Measurements from ENCODE around the gene ATP2C2. TPM values are rescaled to one million over a fixed set of nuclear protein-coding genes. Genes with fewer than 3 reads are reported as not detected.

ATP2C2 gene
- total RNA-seq, 1 donor from 2014 or later = not detected

DNA sequence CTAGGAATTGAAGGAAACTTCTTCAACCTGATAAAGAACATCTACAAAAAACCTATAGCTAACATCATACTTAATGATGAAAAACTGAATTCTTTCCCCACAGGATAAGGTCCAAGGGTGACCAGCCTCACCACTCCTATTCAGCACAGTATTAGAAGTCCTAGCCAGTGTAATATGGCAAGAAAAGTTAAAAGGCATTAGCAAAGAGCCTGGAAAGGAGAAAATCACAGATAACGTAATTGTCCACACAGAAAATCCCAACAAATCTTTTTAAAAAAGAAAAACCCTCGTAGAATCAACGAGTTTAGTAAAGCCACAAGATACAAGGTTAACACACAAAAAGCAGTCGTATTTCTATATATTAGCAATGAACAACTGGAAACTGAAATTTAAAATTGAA is 98.4 kb downstream of the ATP2C2 start:
- DNase-seq (ENCODE audit: extremely low read depth, low read depth, low spot score) = no peak

DNA sequence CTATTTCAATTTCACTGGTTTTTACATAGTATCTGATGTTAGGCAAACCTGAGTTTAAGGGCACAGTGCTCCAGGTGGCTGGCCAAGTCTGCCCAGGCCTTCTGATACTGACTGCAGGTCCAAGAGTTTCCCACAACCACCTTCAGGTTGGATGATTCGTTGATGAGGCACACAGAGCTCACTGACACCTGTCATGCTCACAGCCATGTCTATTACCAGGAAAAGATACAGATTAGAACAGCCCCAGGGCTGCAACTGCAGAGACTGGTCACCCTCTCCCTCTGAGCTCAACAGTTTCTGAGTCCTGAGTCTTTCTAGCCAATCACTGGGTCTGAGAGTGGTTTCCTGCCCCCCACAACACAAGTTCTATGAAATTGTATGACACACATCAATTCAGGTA is 98.9 kb downstream of the ATP2C2 start:
- DNase-seq (ENCODE audit: extremely low read depth, low read depth, low spot score) = no peak

DNA sequence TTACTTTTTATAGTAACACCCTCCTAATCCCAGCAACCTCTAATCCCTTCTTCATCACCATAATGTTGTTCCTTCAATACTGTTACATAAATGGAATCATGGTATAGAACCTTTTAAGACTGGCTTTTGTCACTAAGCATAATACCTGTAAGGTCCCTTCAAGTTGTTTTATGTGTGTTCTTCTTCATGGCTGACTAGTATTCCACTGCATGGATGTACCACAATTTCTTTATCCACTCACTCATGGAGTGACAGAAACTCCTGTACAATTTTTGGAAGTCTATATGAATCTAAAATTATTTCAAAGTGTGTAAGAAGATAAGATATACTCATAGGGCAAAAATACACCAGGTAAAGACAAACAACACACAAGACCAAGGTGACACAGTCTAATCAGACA is 99.4 kb downstream of the ATP2C2 start:
- DNase-seq (ENCODE audit: extremely low read depth, low read depth, low spot score) = no peak

DNA sequence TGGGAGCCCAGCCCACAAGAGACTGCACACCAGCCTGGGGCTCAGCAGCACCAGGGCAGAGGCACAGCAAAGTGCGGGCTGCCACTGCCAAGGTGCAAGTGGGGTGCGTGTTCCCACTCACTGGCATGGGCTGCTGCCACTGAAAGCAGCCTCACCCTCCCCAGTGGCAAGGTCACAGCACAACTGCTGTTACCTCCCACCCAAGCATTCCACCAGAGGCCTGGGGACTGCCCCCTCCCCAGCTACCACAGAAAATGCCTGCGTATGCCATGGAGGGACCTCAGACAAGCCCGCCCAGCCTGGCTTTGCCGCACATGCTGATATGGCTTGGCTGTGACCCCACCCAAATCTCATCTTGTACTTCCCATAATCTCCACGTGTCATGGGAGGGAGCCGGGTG is 103.0 kb downstream of the ATP2C2 start:
- no peak for DNase-seq (ENCODE audit: extremely low read depth, low read depth, low spot score)

DNA sequence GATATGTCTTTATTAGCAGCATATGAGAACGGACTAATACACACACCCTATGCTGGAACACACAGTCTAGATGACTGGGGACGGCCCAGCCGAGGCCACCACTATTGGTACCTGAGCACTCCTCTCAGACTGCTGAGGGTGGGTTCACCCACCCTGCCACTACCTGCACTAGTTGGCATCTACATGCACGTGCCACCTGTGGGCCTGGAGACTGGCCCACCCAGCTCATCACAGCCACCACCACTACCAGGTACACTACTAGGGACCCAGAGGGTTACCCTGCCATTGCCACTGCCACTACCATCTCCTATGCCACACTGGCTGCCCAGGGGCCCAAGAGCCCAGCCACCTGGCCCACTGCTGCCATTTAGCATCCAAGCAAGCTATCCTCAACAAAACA is 103.6 kb downstream of the ATP2C2 start:
- no peak for DNase-seq (ENCODE audit: extremely low read depth, low read depth, low spot score)

DNA sequence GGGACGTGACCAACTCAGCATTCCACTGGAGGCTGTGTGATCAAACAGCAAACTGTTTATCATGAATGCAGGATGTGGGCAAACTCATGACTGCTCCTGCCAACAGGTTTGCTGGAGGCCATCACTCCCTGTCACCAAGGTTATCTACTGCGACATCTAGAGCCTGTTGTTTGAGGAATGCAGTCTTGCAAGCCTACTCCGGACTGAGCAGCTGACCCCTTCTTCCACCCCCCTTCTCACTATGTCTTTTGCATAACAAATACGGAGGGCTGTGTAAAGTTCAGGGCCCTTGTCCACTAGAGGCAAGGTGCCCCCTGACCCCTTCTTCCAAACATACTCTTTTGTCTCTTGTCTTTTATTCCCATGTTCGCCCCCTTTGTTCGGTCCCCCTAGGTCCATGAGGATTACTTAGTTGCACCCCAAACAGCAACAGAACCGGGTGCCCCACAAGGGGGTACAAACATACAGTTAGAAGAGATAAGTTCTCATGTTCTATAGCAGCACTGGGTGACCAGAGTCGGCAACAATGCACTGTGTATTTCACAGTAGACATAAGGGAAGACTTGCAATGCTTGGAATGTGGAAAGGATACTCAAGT is 107.4 kb downstream of the ATP2C2 start:
- DNase-seq (ENCODE audit: extremely low read depth, low read depth, low spot score) = no peak

DNA sequence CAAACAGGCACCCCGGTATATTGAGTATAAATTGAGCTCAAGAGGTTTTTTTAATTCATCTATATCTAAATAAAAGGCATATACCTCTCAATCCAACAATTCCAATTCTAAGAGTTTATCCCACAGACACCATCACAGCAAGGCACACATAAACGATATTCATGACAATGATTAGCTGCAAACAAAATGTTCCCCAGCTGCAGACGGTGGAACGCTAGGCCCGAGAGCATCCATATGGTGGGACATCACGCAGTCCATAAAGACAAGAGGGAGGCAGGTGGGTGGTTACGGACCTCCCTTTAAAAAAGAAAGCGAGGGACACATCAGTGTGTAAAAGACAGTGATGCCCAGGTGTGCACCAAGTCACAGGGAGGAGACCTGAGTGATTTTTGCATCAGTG is 108.1 kb downstream of the ATP2C2 start:
- DNase-seq (ENCODE audit: extremely low read depth, low read depth, low spot score) = no peak

DNA sequence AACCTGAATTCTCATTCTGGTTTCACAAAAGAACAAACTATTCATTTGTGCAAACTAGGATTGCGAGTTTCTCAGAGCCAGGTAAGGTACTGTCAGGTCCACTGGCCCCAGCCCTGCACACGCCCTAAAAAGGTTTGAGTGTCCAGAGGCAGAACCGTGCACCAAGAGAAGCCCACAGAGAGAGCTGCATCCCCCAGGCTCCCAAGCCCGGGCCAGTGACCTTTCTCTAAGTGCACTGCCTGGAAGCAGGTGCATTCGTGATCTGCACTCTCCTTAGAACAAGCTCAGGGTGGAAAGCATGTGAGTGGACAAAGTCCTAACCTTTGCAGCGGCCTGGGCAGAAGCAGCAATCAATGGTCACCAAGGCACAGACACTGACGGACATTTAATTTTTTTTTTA is 109.3 kb downstream of the ATP2C2 start:
- DNase-seq (ENCODE audit: extremely low read depth, low read depth, low spot score) = no peak

DNA sequence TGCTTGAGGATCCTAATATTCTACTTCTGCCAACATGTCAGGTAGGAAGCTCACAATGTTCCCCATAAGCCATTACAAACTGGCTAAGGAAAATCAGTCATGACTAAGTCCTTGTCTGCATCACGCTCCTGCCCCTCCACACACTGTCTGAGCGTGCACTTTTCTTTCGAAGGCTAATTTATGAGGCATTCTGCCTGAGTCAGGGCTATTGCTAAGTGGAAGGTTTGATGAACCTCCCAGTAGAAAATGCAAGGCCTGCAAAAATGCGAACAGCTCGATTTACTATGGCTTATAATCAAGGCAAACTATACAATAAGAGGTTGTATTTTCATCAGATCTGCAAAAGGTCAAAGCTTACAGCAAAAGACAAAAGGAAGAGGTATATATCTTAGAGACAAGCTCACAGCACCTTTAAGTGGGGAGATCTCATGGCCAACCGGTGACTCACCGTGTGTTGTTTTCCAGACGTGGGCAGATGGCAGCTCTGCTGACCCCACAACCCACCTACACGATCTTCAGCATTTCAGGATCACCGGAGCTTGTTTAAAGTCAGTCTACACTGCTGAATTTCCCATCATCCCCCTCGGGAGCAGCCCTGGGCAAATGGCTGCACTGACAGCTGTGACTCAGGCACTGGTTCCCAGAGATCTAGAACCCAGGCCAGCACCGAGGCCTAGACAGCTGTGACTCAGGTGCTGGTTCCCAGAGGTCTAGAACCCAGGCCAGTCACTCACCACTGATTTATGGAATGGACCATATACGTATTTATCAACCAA is 110.0 kb downstream of the ATP2C2 start:
- no peak for DNase-seq (ENCODE audit: extremely low read depth, low read depth, low spot score)

DNA sequence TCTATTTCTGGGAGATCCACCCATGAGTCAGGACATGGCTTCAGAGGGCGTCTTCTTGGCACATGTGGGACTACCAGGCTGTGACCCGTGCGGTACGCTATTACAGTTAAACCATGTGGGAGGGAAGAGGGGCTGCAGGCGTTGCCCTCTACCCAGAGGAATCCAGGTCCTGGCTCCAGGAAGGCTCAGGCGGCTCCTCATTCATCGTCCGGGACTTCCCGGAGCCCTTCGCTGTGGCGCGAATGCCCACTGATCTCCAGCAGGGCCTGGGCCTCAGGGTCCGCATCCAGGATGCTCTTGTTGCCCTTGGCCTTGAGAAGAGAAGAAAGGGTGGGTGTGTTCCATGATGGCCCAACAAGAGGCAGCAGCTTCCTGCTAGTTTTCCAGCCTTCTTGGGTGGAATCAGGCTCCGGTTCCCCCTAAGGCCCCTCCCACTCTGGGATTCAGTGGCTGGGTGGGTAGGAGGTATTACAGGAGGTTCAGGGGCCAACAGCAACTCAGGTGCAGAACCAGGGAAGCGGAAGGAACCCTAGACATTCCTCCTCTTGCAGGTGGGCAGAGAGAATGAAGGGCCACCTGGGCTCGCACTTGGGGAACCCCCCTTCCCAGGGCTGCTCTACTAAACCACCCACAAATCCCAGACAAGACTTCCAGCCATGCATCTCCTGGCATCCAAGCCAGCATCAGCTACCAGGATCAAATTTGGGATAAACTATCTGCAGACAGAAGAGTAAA is 111.5 kb downstream of the ATP2C2 start:
- no peak for DNase-seq (ENCODE audit: extremely low read depth, low read depth, low spot score)

DNA sequence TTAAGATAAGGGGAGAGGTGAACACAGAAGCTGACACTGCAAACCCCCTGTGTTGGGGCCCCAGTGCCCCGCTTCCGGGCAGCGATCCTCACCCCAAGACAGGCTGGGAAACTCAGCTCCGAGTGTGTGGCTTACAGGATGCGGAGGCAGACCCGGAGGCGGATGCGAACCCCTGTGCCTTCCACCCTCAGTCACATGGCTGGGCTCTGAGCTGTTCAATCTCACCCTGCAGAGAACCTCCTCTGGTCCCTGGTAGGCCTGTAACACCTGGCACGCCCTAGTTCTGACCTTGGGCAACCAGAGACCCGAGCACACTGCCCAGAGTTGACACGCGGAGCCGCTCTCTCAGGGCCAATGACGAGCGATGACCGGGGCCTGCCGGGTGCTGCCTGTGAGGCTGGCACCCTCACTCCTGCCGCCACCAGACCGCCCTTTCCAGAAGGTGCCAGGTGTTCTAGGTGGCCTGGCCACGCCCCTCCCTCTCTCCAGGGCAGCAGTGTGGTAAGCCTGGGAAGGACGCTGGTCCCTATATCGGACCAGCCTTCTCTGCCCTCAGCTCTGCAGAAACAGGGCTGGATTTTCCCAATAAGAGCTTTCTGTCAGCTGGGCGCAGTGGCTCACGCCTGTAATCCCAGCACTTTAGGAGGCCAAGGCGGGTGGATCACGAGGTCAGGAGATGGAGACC is 112.9 kb downstream of the ATP2C2 start:
- DNase-seq (ENCODE audit: extremely low read depth, low read depth, low spot score) = no peak

DNA sequence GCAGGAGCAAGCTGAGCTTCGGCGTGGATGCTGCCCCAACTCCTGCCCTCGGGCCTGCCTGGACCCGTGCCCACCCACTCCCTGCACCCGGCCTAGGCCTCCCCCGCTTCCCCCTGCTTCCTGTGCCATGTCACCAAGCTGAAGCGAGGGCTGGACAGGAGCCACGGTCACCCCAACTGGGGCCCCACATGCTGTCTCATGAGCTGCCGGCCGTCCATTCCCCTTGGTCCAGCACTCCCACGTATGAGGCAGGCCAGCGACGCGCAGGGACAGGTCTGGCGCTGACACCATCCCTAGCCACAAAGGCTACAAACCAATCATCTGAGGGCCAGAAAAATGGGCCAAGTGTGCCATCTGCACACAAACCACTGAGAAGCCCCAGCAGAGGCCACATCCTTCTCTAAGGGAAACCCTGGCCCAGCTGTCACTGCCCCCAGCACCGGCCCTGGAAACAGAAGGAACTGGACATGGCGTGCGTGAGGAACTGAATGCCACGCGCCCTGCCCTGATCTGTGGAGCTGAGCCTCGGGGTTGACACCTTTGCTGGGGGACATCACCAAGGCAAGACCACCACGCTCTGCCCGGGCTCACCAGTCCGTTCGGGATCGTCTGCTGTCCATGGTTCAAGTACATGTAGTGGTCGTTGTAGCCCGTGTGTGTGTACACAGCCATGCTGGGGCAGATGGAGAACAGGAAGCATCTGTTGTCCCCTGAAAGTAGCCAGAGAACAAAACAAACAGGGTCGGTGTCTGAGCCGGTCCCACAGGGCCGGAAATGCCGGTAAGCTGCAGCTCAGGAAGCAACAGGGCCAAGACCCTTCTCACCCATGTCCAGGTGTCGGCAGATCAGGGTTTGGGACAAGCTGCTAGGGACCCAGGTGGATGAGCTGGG is 113.9 kb downstream of the ATP2C2 start:
- no peak for DNase-seq (ENCODE audit: extremely low read depth, low read depth, low spot score)

DNA sequence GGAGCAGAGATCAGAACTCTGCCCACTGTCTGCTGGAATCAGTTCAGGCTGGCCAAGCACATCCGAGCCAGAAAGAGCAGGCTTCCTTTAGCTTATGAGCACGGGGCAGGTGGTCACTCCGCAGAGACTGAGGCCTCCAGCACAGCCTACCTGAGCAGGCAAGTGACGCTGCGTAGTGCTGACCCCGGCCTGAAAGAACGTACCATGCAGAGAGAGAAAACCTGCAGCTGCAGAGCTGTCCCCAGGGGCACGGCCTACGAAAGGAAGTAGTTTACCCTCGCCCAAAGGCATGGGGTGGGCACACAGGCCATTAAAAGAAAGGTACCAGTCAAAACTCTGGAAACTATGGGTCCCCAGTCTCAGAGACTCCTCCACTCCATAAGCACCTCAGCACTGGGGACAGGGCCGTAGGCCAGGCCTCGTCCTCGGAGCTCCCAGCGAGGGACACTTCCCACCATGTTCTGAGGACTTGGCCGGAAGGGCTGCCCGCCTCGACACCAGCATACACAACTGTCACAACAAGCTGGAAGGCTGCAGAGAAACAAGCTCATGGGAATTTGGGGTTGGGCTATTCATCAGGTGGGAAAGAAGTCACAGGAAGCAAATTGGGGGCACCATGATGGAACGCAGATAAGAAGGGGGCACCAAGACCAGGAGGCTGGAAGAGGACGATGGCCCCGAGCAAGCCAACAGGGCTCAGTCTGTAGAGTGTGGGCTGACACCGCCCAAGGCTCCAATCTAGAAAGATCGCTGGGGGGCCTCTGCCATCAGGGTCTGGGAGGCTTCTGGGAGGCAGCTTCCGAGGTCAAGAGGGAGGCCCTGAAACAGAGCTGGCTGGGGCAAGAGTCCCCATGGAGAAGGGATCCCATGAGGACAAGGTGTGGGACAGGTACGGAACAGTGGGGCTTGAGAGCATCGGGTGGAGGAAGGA is 114.9 kb downstream of the ATP2C2 start:
- DNase-seq (ENCODE audit: extremely low read depth, low read depth, low spot score) = no peak

DNA sequence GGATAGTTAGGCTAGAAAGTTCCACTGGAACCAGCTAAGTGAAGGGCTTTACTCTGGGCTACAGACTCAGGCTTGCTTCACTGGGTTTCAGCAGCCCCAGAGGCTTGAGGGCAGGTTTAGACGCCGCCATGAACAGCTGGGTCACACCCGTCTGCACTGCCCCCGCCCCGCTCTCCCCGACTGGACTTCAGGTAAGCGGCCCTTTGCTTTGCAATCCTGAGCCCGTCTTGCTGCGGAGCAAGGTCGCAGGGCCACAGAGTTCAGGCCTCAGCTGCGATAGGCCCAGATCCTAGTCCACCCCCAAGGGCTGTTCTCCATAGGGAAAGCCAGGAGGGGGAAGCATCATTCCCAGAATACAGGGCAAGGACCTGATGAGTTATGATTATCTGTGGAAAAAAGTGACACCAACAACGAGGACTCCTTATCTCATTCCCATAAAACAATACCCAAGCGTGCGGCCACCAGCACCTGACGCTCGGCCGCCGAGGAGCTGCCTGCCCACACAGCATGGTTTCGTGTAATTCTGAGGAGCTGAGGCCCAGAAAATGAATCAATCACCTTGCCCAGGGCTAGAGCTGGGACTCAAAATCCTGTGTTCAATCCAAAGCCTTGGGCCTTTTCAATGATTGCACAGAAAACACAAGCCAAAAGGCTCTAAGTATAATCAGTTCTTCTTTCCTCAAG is 115.7 kb downstream of the ATP2C2 start:
- DNase-seq (ENCODE audit: extremely low read depth, low read depth, low spot score) = no peak

DNA sequence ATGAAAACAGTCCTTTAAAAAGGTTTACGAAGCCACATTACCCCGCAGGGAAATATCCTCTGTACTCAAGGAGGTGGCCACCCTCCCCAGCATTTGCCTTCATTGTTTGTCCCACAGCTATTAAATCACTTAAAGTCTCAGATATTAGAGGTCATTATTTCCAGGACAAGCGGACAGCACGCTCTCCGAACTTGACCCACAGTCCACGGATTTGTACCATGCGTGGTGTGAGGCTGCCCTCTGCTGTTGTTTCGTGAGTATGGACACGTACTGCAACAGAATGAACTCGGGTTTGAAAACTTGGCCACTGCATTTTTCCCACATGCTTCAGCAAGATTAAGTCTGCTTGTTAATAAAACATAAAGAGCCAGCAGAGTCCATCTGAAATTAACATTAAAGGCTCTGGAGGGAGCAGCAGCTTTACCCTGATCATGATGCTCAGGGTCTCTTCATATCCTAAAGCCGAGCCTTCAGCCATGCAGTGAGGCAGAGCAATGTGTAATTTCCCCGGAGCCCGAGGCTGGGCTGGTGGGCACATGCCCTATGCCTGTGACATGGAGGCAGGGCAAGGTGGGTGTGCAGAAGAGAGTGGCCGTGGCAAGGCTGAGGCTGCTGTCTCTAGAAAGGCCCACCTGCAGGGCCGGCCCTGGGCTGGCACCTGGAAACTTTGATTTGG is 116.4 kb downstream of the ATP2C2 start:
- DNase-seq (ENCODE audit: extremely low read depth, low read depth, low spot score) = peak; percentile 25

DNA sequence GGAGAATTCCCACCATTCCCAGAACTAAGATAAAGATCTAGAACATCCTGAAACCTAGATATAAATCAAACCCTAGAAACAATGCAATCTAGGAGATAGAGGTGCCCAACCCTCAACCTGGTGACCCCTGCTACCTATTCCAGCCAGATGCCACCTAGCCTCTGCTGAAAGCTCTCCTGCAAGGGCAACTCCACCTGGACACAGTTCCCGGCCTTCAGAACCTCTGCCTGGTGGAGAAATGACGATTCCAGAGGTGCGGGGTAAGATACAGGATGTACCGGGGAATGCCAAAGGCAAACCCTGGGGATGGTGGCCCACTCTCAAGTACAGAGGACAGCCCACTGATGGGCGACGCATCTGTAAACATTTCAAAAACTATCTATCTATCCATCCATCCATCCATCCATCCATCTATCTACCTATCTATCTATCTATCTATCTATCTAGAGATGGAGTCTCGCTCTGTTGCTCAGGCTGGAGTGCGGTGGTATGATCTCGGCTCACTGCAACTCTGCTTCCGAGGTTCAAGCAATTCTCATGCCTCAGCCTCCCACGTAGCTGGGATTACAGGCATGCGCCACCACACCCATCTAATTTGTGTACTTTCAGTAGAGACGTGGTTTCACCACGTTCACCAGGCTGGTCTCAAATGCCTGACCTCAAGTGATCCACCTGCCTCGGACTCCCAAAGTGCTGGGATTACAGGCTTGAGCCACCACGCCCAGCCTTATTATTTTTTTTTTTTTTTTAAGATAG is 117.1 kb downstream of the ATP2C2 start:
- no peak for DNase-seq (ENCODE audit: extremely low read depth, low read depth, low spot score)

DNA sequence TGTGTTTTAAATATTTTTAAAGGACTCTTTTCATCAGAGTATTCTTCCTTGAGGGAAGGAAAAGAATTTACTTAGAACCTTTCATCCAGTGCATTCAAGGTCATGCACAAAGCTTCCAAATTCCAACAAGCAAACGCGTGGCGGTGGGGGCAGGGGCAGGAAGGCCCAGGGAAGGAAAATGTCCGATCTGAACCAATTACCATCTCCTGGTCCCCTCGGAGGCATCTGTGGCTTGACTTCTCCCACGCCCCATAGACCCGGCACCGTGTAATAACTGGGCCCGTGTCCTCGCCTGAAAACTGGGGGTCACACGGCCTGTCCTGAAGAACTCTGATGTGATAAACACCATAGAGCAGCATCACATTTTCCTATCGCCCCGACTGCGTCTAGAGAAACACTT is 117.8 kb downstream of the ATP2C2 start:
- no peak for DNase-seq (ENCODE audit: extremely low read depth, low read depth, low spot score)

Measured in glomerular endothelial cell (primary cell).